PC-9 (cell line): ENCODE measurements around the gene ZNF688.

Source experiments
- CTCF ChIP-seq: fragments of 200-600 bp; sonication (generic); conservative IDR thresholded peaks from 2 replicates; pipeline ENCODE4 v1.6.1; 2017; ENCODE audit warnings: mixed run types, antibody characterized with exemption, mild to moderate bottlenecking, moderate library complexity
- EZH2 ChIP-seq: fragments of 200-600 bp; sonication (generic); IDR thresholded peaks from 2 replicates; pipeline ENCODE4 v1.8.0; 2017; ENCODE audit warnings: antibody characterized with exemption, low read depth

- TF ChIP-seq CTCF (no peak), EZH2 (no peak)
These were observed 29.4 kb upstream of the ZNF688 start for GRCh38 chr16:30600929-30601328.
